HG03439 (cell line): Measurements from ENCODE around the gene CCDC138.

ENCODE experiments used
- ATAC-seq: cut with Tn5 transposase; IDR thresholded peaks from one replicate; pipeline ENCODE4 v1.9.1; 2021; ENCODE audit warnings: mild to moderate bottlenecking, moderate library complexity; ENCODE audit not compliant: unreplicated experiment

Gene CCDC138

GRCh38 chr2:108824316-108825070 lies 37.9 kb downstream of the CCDC138 start:
- ATAC-seq, result no peak

GRCh38 chr2:108825254-108825653 lies 38.7 kb downstream of the CCDC138 start:
- no peak for ATAC-seq

DNA sequence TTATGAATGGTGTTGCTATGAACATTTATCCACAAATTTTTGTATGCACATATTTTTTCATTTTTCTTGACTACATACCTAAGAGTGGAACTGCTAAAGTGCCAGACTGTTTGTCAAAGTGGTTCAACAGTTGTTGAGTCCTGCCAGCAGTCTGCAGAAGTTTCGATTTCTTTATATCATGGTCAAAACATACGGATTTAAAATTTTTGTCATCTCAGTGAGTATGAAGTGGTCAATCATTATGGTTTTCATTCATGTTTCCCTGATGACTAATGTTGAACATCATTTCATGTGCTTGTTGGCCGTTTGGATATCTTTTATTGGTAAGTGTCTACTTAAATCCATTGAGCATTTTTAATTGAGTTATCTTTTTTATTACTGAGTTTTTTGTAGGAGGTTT lies 39.2 kb downstream of the CCDC138 start:
- no peak for ATAC-seq

GRCh38 chr2:108829578-108830310 lies 43.2 kb downstream of the CCDC138 start:
- no peak for ATAC-seq

- ATAC-seq, result no peak
Observed at GRCh38 chr2:108833219-108833618, 46.6 kb downstream of the CCDC138 start.

GRCh38 chr2:108834620-108835019 lies 48.0 kb downstream of the CCDC138 start:
- ATAC-seq, result no peak

DNA sequence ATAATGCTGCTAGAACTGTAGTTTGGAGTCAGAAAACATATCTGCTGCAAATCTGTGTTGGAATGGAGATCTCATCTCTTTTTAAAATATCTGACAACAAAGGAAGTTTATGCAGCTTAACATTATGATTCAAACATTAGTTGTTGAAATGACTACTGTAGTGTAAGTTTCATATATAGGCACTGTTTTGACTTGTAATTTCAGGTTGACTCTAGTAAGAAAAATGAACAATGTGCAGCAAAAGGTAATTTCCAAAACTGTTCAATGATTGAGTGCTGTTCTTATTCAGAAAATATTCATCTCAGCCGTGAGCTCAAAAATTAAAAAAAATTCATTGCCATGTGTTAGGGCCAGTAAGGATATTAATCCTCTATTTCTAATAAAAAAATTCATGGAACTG lies 48.5 kb downstream of the CCDC138 start:
- ATAC-seq, result no peak

GRCh38 chr2:108837198-108837597 lies 50.6 kb downstream of the CCDC138 start:
- ATAC-seq, result no peak

DNA sequence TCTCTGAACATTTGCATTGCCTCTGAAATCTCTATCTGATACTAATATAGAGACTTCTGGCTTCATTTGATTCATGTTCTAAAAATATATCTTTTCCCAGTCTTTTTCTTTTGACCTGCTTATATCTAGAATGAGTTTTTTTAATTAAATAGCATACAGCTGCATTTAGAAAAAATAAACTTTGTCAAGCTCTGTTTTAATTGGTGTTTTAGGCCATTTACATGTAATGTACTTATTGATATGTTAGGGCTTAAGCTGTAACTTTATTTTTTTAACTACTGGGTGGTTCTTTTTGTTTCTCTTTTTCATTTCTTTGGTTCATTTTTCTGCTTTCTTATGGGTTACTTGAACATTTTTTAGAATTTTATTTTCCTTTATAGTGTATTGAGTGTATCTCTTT lies 54.9 kb downstream of the CCDC138 start:
- ATAC-seq, result no peak

DNA sequence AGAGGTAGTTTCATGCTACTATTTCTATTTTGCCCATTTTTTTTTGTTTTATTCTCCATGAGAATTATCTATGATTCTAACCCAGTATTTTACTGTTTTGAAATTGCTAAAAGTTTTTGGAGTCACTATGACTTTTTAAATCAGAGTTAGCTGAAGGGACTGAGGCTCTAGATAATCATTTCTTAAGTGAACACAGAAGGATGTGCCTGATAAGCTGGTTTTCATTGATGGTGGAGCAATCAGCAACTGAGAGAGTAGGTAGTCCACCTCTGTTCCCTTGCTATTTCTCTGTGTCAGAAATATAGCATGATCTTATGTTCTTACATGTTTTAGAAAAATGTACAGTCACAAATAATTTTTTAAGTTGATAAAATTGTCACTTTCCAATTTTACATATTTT lies 59.4 kb downstream of the CCDC138 start:
- no peak for ATAC-seq

DNA sequence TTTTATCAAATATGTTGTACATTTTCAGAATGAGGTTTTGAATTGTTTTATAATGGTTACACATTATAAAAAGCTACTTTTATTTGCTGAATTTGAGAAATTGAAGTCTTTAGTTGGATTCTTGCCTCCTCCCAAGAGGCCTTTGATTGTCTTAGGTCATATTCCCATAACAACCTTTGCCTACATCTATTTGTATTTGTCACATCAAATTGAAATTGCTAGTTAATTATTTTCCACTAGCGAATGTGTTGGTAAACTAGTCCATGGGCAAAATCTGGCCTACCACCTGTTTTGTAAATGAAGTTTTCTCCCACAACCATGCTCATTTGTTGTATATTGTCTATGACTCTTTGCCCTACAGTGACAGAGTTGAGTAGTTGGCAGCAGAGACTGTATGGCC lies 60.4 kb downstream of the CCDC138 start:
- no peak for ATAC-seq

DNA sequence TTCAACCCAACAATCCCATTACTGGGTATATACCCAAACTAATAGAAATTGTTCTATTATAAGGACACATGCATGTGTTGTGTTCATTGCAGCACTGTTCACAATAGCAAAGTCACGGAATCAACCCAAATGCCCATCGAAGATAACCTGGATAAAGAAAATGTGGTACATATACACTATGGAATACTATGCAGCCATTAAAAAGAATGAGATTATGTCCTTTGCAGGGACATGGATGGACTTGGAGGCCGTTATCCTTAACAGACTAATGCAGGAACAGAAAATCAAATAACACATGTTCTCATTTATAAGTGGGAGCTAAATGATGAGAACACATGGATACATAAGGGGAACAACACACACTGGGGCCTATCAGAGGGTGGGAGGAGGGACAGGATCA lies 65.8 kb downstream of the CCDC138 start:
- no peak for ATAC-seq

GRCh38 chr2:108853421-108853820 lies 66.8 kb downstream of the CCDC138 start:
- no peak for ATAC-seq

- ATAC-seq, result no peak
Observed at GRCh38 chr2:108854484-108854883, 67.9 kb downstream of the CCDC138 start.

GRCh38 chr2:108855194-108855593 lies 68.6 kb downstream of the CCDC138 start:
- no peak for ATAC-seq

DNA sequence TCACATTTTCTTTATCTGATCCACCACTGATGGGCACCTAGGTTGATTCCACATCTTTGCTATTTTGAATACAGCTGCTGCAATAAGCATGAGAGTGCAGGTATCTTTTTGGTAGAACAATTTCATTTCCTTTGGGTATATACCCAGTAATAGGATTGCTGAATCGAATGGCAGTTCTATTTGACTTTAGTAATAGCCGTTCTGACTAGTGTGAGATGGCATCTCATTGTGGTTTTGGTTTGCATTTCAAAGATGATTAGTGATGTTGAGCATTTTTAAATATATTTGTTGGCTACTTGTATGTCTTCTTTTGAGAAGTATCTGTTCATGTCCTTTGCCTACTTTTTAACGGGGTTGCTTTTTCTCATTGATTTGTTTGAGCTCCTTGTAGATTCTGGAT lies 72.3 kb downstream of the CCDC138 start:
- ATAC-seq, result no peak

- no peak for ATAC-seq
Observed at GRCh38 chr2:108866041-108866440, 79.5 kb downstream of the CCDC138 start.

DNA sequence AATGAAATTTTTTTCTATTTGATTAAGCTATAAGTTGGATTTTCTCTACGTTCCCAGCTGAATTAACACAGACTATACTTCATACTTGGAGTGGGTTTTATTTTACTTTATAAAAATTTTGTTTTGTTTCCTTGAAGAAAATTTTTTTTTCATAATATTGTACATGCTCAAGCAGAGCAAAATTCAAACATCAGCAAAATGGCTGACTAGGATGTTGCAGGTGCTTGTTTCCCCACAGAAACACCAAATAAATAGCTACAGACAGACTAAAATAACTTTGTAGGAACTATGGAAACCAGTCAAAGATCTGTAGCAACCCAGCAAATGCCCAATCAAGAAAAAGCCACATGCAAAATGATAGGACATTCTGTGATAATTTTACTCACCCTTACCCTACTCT lies 82.3 kb downstream of the CCDC138 start:
- no peak for ATAC-seq

DNA sequence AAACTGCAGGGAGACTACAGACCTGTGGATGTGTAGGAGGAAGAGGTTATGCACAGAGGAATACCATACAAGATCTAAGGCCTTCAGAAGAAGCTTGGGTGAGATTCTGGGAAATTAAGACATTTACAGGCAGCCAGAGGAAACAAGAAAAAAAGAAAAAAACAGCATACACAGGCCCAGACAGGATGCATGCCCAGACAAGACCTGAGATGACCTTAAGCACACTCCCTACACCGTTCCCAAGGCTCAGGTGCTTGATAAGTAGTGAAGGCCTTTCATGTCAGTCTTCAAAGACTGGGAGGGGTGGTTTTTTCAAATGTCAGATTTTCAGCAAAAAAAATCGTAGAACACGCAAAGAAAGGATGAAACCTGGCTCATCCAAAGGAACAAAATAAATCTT lies 83.0 kb downstream of the CCDC138 start:
- no peak for ATAC-seq

GRCh38 chr2:108870069-108870644 lies 83.6 kb downstream of the CCDC138 start:
- ATAC-seq, result no peak

- no peak for ATAC-seq
Observed at GRCh38 chr2:108877506-108877905, 90.9 kb downstream of the CCDC138 start.

- no peak for ATAC-seq
Observed at GRCh38 chr2:108878276-108878675, 91.7 kb downstream of the CCDC138 start.
